ENCODE measurements around the gene KCNH1.

DNA sequence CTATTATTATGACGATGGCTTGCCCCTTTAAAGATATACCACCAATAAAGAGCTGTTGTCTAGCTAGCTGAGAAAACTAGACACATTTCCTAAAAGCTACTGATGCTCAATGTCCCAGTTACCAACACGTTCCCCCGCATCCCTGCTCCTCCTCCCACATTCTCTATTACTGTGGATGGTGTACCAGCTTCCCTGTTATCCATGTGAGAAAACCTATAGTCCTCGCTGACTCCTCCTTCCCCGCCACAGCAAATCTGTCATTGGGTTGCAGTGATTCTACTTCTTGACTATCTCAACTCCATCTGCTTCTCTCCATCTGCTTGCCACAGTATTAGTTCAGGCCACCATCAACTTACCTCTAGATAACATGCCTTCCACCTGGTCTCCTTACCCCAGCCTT, 337.5 kb downstream of the KCNH1 start:
- no peak for TF ChIP-seq MYB (IDR thresholded peaks at IDR 0.05; ENCODE audit: borderline replicate concordance, low read depth, low read length)
- TF ChIP-seq MLLT1 (IDR thresholded peaks at IDR 0.05) = no peak
- TF ChIP-seq, protein P1, sequence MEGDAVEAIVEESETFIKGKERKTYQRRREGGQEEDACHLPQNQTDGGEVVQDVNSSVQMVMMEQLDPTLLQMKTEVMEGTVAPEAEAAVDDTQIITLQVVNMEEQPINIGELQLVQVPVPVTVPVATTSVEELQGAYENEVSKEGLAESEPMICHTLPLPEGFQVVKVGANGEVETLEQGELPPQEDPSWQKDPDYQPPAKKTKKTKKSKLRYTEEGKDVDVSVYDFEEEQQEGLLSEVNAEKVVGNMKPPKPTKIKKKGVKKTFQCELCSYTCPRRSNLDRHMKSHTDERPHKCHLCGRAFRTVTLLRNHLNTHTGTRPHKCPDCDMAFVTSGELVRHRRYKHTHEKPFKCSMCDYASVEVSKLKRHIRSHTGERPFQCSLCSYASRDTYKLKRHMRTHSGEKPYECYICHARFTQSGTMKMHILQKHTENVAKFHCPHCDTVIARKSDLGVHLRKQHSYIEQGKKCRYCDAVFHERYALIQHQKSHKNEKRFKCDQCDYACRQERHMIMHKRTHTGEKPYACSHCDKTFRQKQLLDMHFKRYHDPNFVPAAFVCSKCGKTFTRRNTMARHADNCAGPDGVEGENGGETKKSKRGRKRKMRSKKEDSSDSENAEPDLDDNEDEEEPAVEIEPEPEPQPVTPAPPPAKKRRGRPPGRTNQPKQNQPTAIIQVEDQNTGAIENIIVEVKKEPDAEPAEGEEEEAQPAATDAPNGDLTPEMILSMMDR (IDR thresholded peaks at IDR 0.05 in 2 of 3, conservative IDR thresholded peaks at IDR 0.05 in 1 of 3; ENCODE audit: control insufficient read depth in 2 of 3, extremely low read depth in 1 of 3, insufficient read depth in 1 of 3, low read depth in 3 of 3, low read length in 3 of 3) = no peak
- no peak for TF ChIP-seq NFIC (IDR thresholded peaks at IDR 0.05; ENCODE audit: low read depth, low read length)
- TF ChIP-seq ESRRA (IDR thresholded peaks at IDR 0.05; ENCODE audit: low read length) = no peak
- no peak for TF ChIP-seq SMAD1 (IDR thresholded peaks at IDR 0.05; ENCODE audit: low read depth, partially characterized antibody)
- TF ChIP-seq PRDM15 (CRISPR knock-in tag; IDR thresholded peaks at IDR 0.05) = no peak
- no peak for TF ChIP-seq POLR2A (IDR thresholded peaks at IDR 0.05; ENCODE audit: low read depth, low read length)
- no peak for TF ChIP-seq TBL1XR1 (IDR thresholded peaks at IDR 0.05; ENCODE audit: low read depth, low read length)
- TF ChIP-seq HDAC6 (IDR thresholded peaks at IDR 0.05; ENCODE audit: unreplicated experiment) = no peak
- no peak for TF ChIP-seq CEBPB (IDR thresholded peaks at IDR 0.05; ENCODE audit: borderline replicate concordance in 1 of 2, low read depth in 2 of 2, low read length in 2 of 2)
- TF ChIP-seq EP300 (IDR thresholded peaks at IDR 0.05; ENCODE audit: borderline replicate concordance in 1 of 2, control insufficient read depth in 1 of 2, low read depth in 2 of 2, low read length in 2 of 2) = no peak

Data from GM12878 (cell line).